HepG2 (cell line): Measurements from ENCODE around the gene NACC2.

ENCODE experiments used
- ATF1 ChIP-seq: IDR thresholded peaks from 2 replicates; pipeline ENCODE4 v1.6.1; 2016; ENCODE audit warnings: mild to moderate bottlenecking, control low read depth
- BHLHE40 ChIP-seq: IDR thresholded peaks from 2 replicates; pipeline ENCODE4 v1.6.1; 2011; ENCODE audit warnings: low read length, improper control_type of control experiment
- KAT7 ChIP-seq: IDR thresholded peaks from 2 replicates; pipeline ENCODE4 v1.6.1; 2018; ENCODE audit warnings: borderline replicate concordance, missing compliant biosample characterization
- KLF16 ChIP-seq, 2 experiments: sonication (generic) in 1 of 2; formaldehyde crosslinking in 1 of 2; IDR thresholded peaks; 2 replicates each; pipeline versions ENCODE4 v1.6.1 to v1.8.0; 2016 to 2023; ENCODE audit warnings: missing genetic modification reagents in 2 of 2, missing compliant biosample characterization in 1 of 2
- NBN ChIP-seq: fragments of 450-650 bp; conservative IDR thresholded peaks from 2 replicates; pipeline ENCODE4 v1.6.1; 2017
- POLR2AphosphoS5 ChIP-seq: IDR thresholded peaks from 2 replicates; pipeline ENCODE4 v1.6.1; 2012; ENCODE audit warnings: low read depth, low read length
- RBM39 ChIP-seq: fragments of 200-400 bp; formaldehyde crosslinking; IDR thresholded peaks from one replicate; pipeline ENCODE4 v1.6.1; 2018; ENCODE audit warnings: antibody characterized with exemption, mild to moderate bottlenecking, low read depth, low read length; ENCODE audit not compliant: poor library complexity, severe bottlenecking
- SRF ChIP-seq: IDR thresholded peaks from 2 replicates; pipeline ENCODE4 v1.6.1; 2011; ENCODE audit warnings: mild to moderate bottlenecking, low read depth, low read length, moderate library complexity
- ZNF10 ChIP-seq: sonication (generic); formaldehyde crosslinking; IDR thresholded peaks from 2 replicates; pipeline ENCODE4 v1.4.0; 2020; ENCODE audit warnings: mild to moderate bottlenecking, low read depth, missing genetic modification reagents, borderline replicate concordance
- ZNF232 ChIP-seq: sonication (generic); formaldehyde crosslinking; IDR thresholded peaks from 2 replicates; pipeline ENCODE4 v1.4.0; 2020; ENCODE audit warnings: missing genetic modification reagents, borderline replicate concordance
- ZSCAN30 ChIP-seq: sonication (generic); formaldehyde crosslinking; IDR thresholded peaks from 2 replicates; pipeline ENCODE4 v1.5.0; 2020; ENCODE audit warnings: mild to moderate bottlenecking, missing genetic modification reagents
- TF ChIP-seq, protein P1 (sequence below): sonication (generic); formaldehyde crosslinking; IDR thresholded peaks from 2 replicates; pipeline ENCODE4 v1.5.0; 2020; ENCODE audit warnings: mild to moderate bottlenecking, missing genetic modification reagents
- TF ChIP-seq, protein P2 (sequence below): sonication (generic); formaldehyde crosslinking; IDR thresholded peaks from 2 replicates; pipeline ENCODE4 v1.5.0; 2020; ENCODE audit warnings: mild to moderate bottlenecking, missing genetic modification reagents, moderate library complexity

DNA sequence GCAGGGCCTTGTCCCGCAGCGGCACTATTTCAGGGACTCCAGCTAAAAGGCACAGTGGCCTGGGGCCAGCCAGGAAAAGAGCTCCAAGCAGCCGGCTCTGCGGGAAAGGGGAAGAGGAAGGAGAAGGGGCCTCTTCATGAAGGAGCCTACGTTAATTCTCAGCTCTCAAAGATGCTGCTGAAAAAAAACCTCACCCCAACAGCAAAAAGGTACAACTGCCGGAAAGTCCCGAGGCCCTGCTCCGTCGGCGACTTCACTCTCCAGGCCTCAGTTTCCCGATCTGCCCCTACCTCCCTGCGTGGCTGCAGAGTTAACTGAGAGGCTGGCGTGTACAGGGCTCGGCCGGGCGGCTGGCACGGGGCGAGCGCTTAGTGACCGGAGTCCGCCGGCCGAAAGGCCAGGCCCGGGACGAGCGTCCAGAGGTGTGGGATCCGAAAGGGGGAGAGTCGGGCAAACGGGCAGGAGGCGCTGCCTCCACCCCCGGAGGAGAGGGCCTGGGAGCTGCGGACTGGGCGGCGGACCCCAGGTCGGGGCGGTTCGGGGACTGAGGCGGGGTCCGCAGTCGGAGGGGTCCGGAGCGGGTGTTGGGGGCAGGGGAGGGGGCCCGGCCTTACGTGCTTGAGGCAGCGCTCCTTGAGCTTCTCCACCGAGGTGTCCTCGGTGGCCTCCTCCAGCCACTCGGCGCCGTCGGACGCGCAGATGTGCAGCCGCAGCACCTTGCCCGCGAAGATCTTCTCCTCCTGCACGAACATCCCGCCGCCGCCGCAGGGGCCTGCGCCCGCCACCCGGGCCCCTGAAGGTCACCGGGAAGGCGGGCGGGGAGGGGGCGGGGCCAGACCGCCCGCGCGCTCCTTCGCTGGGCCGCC, 134.4 kb downstream of the NACC2 start:
- TF ChIP-seq, protein P1, sequence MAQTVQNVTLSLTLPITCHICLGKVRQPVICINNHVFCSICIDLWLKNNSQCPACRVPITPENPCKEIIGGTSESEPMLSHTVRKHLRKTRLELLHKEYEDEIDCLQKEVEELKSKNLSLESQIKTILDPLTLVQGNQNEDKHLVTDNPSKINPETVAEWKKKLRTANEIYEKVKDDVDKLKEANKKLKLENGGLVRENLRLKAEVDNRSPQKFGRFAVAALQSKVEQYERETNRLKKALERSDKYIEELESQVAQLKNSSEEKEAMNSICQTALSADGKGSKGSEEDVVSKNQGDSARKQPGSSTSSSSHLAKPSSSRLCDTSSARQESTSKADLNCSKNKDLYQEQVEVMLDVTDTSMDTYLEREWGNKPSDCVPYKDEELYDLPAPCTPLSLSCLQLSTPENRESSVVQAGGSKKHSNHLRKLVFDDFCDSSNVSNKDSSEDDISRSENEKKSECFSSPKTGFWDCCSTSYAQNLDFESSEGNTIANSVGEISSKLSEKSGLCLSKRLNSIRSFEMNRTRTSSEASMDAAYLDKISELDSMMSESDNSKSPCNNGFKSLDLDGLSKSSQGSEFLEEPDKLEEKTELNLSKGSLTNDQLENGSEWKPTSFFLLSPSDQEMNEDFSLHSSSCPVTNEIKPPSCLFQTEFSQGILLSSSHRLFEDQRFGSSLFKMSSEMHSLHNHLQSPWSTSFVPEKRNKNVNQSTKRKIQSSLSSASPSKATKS (CRISPR knock-in tag), result no peak
- TF ChIP-seq, protein P2, sequence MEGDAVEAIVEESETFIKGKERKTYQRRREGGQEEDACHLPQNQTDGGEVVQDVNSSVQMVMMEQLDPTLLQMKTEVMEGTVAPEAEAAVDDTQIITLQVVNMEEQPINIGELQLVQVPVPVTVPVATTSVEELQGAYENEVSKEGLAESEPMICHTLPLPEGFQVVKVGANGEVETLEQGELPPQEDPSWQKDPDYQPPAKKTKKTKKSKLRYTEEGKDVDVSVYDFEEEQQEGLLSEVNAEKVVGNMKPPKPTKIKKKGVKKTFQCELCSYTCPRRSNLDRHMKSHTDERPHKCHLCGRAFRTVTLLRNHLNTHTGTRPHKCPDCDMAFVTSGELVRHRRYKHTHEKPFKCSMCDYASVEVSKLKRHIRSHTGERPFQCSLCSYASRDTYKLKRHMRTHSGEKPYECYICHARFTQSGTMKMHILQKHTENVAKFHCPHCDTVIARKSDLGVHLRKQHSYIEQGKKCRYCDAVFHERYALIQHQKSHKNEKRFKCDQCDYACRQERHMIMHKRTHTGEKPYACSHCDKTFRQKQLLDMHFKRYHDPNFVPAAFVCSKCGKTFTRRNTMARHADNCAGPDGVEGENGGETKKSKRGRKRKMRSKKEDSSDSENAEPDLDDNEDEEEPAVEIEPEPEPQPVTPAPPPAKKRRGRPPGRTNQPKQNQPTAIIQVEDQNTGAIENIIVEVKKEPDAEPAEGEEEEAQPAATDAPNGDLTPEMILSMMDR (CRISPR knock-in tag), result no peak; the same call in 1 of the 2 replicates
- TF ChIP-seq POLR2AphosphoS5 (peak; percentile 47), ATF1 (CRISPR knock-in tag) (no peak), NBN (no peak), ZNF232 (CRISPR knock-in tag) (no peak), ZSCAN30 (CRISPR knock-in tag) (no peak), ZNF10 (CRISPR knock-in tag) (no peak), SRF (no peak), RBM39 (no peak), BHLHE40 (no peak), KAT7 (no peak), KLF16 (CRISPR knock-in tag; IDR thresholded peaks at IDR 0.05) (no peak)
